ENCODE results near the gene KLHL3.

KLHL3 gene

GRCh38 chr5:137632716-137633115 lies 103.2 kb downstream of the KLHL3 start:
- no peak for DNase-seq (ENCODE audit: low read depth)

- DNase-seq (ENCODE audit: low read depth): no peak
Measured at GRCh38 chr5:137631453-137631852, 104.4 kb downstream of the KLHL3 start.

GRCh38 chr5:137630972-137631370 lies 104.9 kb downstream of the KLHL3 start:
- no peak for DNase-seq (ENCODE audit: low read depth)

GRCh38 chr5:137630216-137630971 lies 105.5 kb downstream of the KLHL3 start:
- no peak for DNase-seq (ENCODE audit: low read depth)

GRCh38 chr5:137629646-137630045 lies 106.2 kb downstream of the KLHL3 start:
- no peak for DNase-seq (ENCODE audit: low read depth)

GRCh38 chr5:137627706-137628105 lies 108.2 kb downstream of the KLHL3 start:
- DNase-seq (ENCODE audit: low read depth): no peak

GRCh38 chr5:137627293-137627692 lies 108.6 kb downstream of the KLHL3 start:
- no peak for DNase-seq (ENCODE audit: low read depth)

GRCh38 chr5:137624786-137625349 lies 111.0 kb downstream of the KLHL3 start:
- no peak for DNase-seq (ENCODE audit: low read depth)

- DNase-seq (ENCODE audit: low read depth): no peak
Measured at GRCh38 chr5:137622850-137623249, 113.0 kb downstream of the KLHL3 start.

GRCh38 chr5:137621861-137622823 lies 113.7 kb downstream of the KLHL3 start:
- DNase-seq (ENCODE audit: low read depth): no peak

GRCh38 chr5:137621306-137621705 lies 114.6 kb downstream of the KLHL3 start:
- no peak for DNase-seq (ENCODE audit: low read depth)

- peak; percentile 74 for DNase-seq (ENCODE audit: low read depth)
Measured at GRCh38 chr5:137619191-137619870, 116.6 kb downstream of the KLHL3 start.

GRCh38 chr5:137618476-137618875 lies 117.4 kb downstream of the KLHL3 start:
- no peak for DNase-seq (ENCODE audit: low read depth)

- DNase-seq (ENCODE audit: low read depth): no peak
Measured at GRCh38 chr5:137617528-137618205, 118.2 kb downstream of the KLHL3 start.

- DNase-seq (ENCODE audit: low read depth): no peak
Measured at GRCh38 chr5:137616046-137616445, 119.8 kb downstream of the KLHL3 start.

GRCh38 chr5:137615171-137615775 lies 120.6 kb downstream of the KLHL3 start:
- DNase-seq (ENCODE audit: low read depth): no peak

- DNase-seq (ENCODE audit: low read depth): no peak
Measured at GRCh38 chr5:137613554-137614265, 122.2 kb downstream of the KLHL3 start.

- DNase-seq (ENCODE audit: low read depth): no peak
Measured at GRCh38 chr5:137612576-137612975, 123.3 kb downstream of the KLHL3 start.

- DNase-seq (ENCODE audit: low read depth): no peak
Measured at GRCh38 chr5:137611794-137612435, 124.0 kb downstream of the KLHL3 start.

GRCh38 chr5:137611011-137611580 lies 124.8 kb downstream of the KLHL3 start:
- DNase-seq (ENCODE audit: low read depth): no peak
